ENCODE measurements around the gene SERPINH1. TPM values are rescaled to one million over a fixed set of nuclear protein-coding genes. Genes with fewer than 3 reads are reported as not detected.

SERPINH1 gene
- total RNA-seq, 3 donors from 2014 or later (not counting 1 experiment from before 2014, with no cell fraction given), result 5.4 to 8.8 (median 7.2) TPM

DNA sequence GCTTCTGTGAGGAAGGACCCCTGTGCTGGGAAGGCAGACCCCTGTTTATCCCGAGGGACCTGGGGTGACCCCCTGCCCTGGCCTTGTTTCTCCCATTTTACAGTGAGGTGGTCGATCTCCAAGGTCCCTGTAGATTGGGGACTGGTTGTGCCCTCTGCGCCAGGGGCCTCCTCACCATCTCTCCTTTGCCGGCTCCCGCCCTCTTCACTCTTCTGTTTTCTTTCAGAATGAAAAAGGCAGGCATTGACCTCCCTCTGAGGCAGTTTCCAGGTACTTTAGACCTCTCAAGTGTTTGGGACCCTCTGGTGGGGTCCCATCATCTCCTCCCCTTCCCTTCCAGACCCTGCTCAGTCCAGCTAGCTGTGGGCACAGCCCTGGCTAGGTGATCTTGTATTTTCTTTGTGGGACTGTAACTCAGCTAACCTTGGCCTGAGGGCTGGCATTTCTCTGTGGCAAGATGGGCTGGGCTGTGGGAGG, 1.5 kb downstream of the SERPINH1 start:
- Histone ChIP-seq H3K4me1 (ENCODE audit: control insufficient read depth, insufficient read depth, low read length) (peaks cover 43% of the 10 kb centered on the region), H3K27ac (ENCODE audit: low read length) (peak overlapping the region; percentile 83), H3K36me3 (ENCODE audit: control insufficient read depth, insufficient read depth, low read length) (peaks cover 3% of the 10 kb centered on the region), H3K4me3 (ENCODE audit: low read length) (no peak overlapping the region), H3K27me3 (ENCODE audit: control insufficient read depth, insufficient read depth, low read length) (no peaks in the 10 kb centered on the region), H3K9me3 (ENCODE audit: control insufficient read depth, insufficient read depth, low read length) (no peaks in the 10 kb centered on the region)
- no peak for ATAC-seq
- peak overlapping the region; percentile 97 for H3K4me3 Mint-ChIP-seq
- no peaks in the 10 kb centered on the region for H3K27me3 Mint-ChIP-seq (ENCODE audit: low read depth in 2 of 2)
- WGBS (ENCODE audit: insufficient coverage), result 81% methylated on average over 5 of the region's 5 CpGs
- H3K9me3 Mint-ChIP-seq, result no peaks in the 10 kb centered on the region
- peaks cover 26 to 45% of the 10 kb centered on the region in 2 donors for H3K4me1 Mint-ChIP-seq
- no peaks in the 10 kb centered on the region for H3K36me3 Mint-ChIP-seq
- no peak for DNase-seq
- intact Hi-C loops (cut with micrococcal nuclease), result no loop called here
- TF ChIP-seq, protein P1, sequence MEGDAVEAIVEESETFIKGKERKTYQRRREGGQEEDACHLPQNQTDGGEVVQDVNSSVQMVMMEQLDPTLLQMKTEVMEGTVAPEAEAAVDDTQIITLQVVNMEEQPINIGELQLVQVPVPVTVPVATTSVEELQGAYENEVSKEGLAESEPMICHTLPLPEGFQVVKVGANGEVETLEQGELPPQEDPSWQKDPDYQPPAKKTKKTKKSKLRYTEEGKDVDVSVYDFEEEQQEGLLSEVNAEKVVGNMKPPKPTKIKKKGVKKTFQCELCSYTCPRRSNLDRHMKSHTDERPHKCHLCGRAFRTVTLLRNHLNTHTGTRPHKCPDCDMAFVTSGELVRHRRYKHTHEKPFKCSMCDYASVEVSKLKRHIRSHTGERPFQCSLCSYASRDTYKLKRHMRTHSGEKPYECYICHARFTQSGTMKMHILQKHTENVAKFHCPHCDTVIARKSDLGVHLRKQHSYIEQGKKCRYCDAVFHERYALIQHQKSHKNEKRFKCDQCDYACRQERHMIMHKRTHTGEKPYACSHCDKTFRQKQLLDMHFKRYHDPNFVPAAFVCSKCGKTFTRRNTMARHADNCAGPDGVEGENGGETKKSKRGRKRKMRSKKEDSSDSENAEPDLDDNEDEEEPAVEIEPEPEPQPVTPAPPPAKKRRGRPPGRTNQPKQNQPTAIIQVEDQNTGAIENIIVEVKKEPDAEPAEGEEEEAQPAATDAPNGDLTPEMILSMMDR (IDR thresholded peaks at IDR 0.05), result no peak
- H3K27ac Mint-ChIP-seq, result peak overlapping the region; percentile 73 to 96

DNA sequence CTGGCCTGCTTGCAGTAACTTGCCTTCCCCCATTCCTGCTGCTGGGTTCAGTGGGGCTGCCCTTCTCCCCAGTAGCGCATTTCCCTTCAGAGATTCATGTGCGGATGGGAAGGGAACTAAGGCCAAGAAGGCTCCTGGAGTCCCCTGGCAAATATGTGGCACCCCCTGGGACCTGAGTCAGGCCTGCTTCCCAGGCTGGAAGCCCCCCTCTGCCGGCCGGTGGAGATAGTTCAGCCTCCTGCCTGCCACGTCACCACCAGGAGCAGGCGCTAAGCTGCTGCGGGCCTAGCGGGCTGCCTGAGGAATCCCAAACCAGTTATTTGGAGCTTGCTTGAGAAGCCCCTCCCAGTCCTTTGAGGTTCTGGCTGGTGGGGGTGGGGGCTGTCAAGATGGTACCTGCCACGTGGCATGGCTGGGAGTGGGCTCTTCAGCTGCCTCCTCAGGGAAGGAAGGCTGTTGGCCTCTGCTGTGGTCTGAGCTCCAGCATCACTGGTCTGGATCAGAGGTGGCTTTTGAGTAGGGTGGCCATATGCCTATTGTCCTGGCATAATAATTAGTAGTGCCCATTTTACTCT, 2.0 kb downstream of the SERPINH1 start:
- 92% methylated on average over 9 of the region's 9 CpGs for WGBS (ENCODE audit: insufficient coverage)
- ATAC-seq (no peak), DNase-seq (no peak)
- TF ChIP-seq, protein P1 (IDR thresholded peaks at IDR 0.05), result no peak
- intact Hi-C loops (cut with micrococcal nuclease), result no loop called here
- Histone ChIP-seq H3K27me3 (ENCODE audit: control insufficient read depth, insufficient read depth, low read length) (no peaks in the 10 kb centered on the region), H3K4me1 (ENCODE audit: control insufficient read depth, insufficient read depth, low read length) (peaks cover 43% of the 10 kb centered on the region), H3K36me3 (ENCODE audit: control insufficient read depth, insufficient read depth, low read length) (peaks cover 8% of the 10 kb centered on the region), H3K27ac (ENCODE audit: low read length) (no peak overlapping the region), H3K9me3 (ENCODE audit: control insufficient read depth, insufficient read depth, low read length) (no peaks in the 10 kb centered on the region), H3K4me3 (ENCODE audit: low read length) (no peak overlapping the region)
- Mint-ChIP-seq H3K27me3 (ENCODE audit: low read depth in 2 of 2) (no peaks in the 10 kb centered on the region), H3K27ac (peak overlapping the region; percentile 73 to 96), H3K4me1 (peaks cover 26 to 45% of the 10 kb centered on the region in 2 donors), H3K36me3 (no peaks in the 10 kb centered on the region), H3K9me3 (no peaks in the 10 kb centered on the region), H3K4me3 (peak overlapping the region; percentile 97)

DNA sequence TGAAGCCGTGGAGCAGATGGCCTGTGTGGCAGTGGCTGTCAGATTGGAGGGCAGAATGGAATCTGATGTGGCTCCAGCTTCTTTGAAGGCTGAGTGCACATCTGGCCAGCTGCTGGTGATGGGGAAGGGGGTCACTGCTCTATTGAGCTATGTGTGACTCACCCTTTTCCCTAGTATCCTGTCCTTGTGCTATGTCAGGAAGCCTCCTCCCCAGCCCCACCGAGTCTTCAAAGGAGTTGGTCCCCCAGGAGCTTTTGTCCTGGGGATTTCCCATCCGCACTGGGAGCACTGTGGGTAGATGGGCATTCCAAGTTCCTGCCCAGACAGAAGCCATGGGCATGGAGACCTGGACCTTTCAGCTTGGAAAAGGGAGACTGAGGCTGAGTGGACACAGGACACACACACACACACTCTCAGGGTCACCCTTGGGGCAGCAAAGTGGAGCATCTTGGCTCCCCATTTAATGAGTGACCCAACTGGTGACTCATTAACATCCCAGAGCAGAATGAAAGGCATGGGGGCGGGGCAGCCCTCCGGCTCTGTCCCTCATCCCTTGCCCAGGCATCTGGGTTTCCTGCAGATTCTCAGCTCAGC, 3.3 kb downstream of the SERPINH1 start:
- TF ChIP-seq, protein P1 (IDR thresholded peaks at IDR 0.05), result no peak
- Mint-ChIP-seq H3K4me1 (peaks cover 26 to 45% of the 10 kb centered on the region in 2 donors), H3K9me3 (no peaks in the 10 kb centered on the region), H3K27me3 (ENCODE audit: low read depth in 2 of 2) (no peaks in the 10 kb centered on the region), H3K27ac (peak overlapping the region; percentile 26 to 64), H3K36me3 (no peaks in the 10 kb centered on the region), H3K4me3 (no peak overlapping the region)
- 92% methylated on average over 5 of the region's 5 CpGs for WGBS (ENCODE audit: insufficient coverage)
- DNase-seq (no peak), ATAC-seq (no peak)
- Histone ChIP-seq H3K9me3 (ENCODE audit: control insufficient read depth, insufficient read depth, low read length) (no peaks in the 10 kb centered on the region), H3K4me3 (ENCODE audit: low read length) (no peak overlapping the region), H3K27ac (ENCODE audit: low read length) (no peak overlapping the region), H3K36me3 (ENCODE audit: control insufficient read depth, insufficient read depth, low read length) (peaks cover 17% of the 10 kb centered on the region), H3K27me3 (ENCODE audit: control insufficient read depth, insufficient read depth, low read length) (no peaks in the 10 kb centered on the region), H3K4me1 (ENCODE audit: control insufficient read depth, insufficient read depth, low read length) (peaks cover 43% of the 10 kb centered on the region)
- intact Hi-C loops (cut with micrococcal nuclease), result no loop called here

Data from natural killer cell (primary cell).